ENCODE measurements around the gene MB21D2.
A peak's percentile ranks its signal among the peaks of the same experiment; 100 is the strongest.

MB21D2 gene

DNA sequence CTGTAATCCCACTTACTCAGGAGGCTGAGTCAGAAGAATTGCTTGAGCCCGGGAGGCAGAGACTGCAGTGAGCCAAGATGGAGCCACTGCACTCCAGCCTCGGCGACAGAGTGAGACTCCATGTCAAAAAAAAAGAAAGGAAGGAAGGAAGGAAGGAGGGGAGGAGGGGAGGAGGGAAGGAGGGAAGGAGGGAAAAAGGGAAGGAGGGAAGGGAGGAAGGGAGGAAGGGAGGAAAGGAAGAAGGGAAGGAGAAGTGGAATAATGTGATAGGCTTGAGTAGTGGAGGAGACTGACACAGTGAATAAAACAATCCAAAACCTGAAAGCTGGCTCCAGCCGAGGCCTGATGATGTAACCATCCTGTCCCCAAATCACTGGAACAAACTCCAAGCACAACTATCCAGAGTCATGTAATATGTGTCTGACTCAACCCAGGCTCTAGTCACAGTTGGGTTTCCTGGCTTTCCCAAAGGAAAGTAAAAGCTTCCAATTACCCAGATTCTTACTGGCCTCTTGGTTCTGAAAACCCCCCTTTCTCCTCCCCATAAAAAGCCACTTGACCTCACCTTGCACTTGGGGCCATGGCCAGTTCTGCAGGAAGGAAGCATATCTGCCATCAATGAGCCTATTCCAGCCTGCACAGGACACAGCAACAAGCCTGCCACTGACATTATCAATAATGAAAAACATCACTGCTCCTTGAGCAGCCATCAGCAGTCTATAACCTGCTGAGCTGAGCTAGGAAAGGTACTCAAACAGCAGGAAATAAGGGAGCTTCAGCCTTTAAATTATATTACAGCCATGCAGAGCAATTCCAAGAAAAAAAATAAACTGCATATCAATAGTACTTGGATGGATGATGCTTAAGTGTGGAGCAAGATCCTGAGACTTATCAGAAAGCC, 48.3 kb downstream of the MB21D2 start:
- TF ChIP-seq, protein P1, sequence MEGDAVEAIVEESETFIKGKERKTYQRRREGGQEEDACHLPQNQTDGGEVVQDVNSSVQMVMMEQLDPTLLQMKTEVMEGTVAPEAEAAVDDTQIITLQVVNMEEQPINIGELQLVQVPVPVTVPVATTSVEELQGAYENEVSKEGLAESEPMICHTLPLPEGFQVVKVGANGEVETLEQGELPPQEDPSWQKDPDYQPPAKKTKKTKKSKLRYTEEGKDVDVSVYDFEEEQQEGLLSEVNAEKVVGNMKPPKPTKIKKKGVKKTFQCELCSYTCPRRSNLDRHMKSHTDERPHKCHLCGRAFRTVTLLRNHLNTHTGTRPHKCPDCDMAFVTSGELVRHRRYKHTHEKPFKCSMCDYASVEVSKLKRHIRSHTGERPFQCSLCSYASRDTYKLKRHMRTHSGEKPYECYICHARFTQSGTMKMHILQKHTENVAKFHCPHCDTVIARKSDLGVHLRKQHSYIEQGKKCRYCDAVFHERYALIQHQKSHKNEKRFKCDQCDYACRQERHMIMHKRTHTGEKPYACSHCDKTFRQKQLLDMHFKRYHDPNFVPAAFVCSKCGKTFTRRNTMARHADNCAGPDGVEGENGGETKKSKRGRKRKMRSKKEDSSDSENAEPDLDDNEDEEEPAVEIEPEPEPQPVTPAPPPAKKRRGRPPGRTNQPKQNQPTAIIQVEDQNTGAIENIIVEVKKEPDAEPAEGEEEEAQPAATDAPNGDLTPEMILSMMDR (IDR thresholded peaks at IDR 0.05; ENCODE audit: extremely low read depth, insufficient read depth, missing control alignments): no peak
- in situ Hi-C loops (cut with MboI; ENCODE audit: low pct_unique_long_range_greater_than_20kb, low sequenced_read_pairs, unreplicated experiment): no loop called here
- DNase-seq (ENCODE audit: low spot score): no peak

DNA sequence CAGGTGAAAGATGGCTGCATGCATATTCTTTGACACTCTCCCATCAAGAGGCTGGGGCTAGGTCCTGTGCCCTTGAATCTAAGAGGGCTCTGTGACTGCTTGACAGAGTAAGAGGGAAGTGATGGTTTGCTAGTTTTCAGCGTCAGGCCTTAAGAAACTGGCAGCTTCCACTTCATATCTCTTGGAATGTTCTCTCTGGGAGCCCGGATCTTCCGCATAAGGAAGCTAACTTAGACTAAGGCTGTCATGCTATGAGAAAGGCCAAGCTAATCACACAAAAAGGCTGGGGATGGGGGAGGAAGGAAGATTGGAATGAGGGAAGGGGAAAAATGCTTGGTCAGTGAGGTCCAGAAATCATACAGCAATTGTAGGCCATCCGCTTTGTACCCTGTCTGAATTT, 50.0 kb downstream of the MB21D2 start:
- in situ Hi-C loops (cut with MboI; ENCODE audit: low pct_unique_long_range_greater_than_20kb, low sequenced_read_pairs, unreplicated experiment): no loop called here
- no peak for DNase-seq (ENCODE audit: low spot score)

DNA sequence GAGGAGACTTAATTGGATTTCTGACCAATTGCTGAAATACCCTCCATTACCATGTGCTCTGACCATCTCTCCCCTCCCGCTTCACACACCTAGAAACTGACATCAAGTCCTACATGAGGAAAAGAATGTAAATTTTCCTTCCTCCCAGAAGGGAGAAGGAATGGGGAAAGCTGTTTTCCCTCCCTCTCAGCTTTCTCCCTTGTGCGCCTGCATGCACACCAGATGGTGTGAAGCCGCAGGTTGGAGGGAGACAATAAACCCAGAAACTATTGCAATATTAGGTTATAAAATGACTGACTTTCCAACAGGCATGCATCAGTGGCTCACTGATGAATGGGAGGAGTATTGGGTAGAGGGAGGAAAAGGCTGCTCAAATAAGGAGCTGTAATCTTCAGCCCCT, 50.9 kb downstream of the MB21D2 start:
- DNase-seq (ENCODE audit: low spot score): no peak
- in situ Hi-C loops (cut with MboI; ENCODE audit: low pct_unique_long_range_greater_than_20kb, low sequenced_read_pairs, unreplicated experiment): no loop called here
- TF ChIP-seq, protein P1 (IDR thresholded peaks at IDR 0.05; ENCODE audit: extremely low read depth, insufficient read depth, missing control alignments): no peak

More for the DNA sequence above, 50.0 kb downstream of the MB21D2 start:
- TF ChIP-seq, protein P1 (IDR thresholded peaks at IDR 0.05; ENCODE audit: extremely low read depth, insufficient read depth, missing control alignments): no peak

DNA sequence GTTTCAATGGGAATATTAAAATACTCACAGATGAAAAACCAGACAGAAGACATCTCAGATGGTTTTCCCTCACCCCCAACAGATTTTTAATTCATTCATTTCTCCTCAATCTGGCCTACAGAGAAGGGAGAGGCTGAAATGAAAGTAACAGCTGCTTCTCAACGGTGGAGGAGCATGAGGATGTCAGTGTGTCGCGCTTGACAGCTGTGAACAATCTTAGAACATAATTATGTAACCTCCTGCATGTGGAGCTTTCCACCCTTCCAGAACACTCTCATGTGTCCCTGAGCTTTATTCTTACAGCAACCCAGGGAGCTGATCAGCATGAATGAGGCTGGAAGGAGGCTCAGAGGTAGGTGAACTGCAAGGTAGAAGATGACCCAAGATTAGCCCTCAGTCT, 52.7 kb downstream of the MB21D2 start:
- TF ChIP-seq, protein P1 (IDR thresholded peaks at IDR 0.05; ENCODE audit: extremely low read depth, insufficient read depth, missing control alignments): no peak
- in situ Hi-C loops (cut with MboI; ENCODE audit: low pct_unique_long_range_greater_than_20kb, low sequenced_read_pairs, unreplicated experiment): no loop called here
- DNase-seq (ENCODE audit: low spot score): peak; percentile 27

DNA sequence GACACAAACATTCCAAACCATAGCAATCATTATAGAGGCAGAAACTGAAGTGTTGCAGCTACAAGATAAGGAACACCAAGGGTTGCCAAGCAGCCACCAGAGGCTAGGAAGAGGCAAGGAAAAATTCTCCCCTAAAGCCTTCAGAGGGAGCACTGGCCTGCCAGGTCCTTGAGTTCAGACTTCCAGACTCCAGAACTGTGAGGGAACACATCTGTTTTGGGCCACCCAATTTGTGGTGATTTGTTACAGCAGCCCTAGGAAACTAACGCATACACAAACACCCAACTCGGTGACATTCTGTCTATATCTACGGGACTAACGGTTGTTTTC, 54.6 kb downstream of the MB21D2 start:
- TF ChIP-seq, protein P1 (IDR thresholded peaks at IDR 0.05; ENCODE audit: extremely low read depth, insufficient read depth, missing control alignments): no peak
- in situ Hi-C loops (cut with MboI; ENCODE audit: low pct_unique_long_range_greater_than_20kb, low sequenced_read_pairs, unreplicated experiment): no loop called here
- DNase-seq (ENCODE audit: low spot score): no peak

DNA sequence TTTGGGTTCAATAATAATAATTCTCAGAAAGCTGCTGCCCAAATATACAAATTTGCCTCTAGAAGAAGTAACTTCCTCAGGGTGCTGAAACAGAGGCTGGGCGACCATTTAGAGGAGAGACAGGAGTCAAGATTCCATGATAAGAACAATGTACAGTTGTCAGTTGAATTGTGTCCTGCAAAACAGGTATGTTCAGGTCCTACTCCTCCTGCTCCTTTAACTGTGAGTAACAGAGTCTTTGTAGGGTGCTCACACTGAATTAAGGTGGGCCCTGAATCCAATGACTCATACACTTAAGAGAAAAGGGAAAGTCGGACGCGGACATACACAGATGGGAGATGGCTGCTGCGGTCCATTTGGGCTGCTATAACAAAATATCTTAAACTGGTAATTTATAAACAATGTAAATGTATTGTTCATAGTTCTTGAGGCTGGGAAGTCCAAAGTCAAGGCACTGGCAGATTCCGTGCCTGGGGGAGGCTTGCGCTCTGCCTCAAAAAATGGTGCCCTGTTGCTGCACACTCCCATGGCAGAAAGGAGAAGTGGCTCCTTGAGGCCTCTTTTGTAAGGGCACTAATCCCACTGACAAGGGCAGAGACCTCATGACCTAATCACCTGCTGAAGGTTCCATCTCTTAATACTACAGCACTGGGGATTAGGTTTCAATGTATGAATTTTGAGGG, 55.1 kb downstream of the MB21D2 start:
- TF ChIP-seq, protein P1 (IDR thresholded peaks at IDR 0.05; ENCODE audit: extremely low read depth, insufficient read depth, missing control alignments): no peak
- DNase-seq (ENCODE audit: low spot score): no peak
- in situ Hi-C loops (cut with MboI; ENCODE audit: low pct_unique_long_range_greater_than_20kb, low sequenced_read_pairs, unreplicated experiment): no loop called here
